RPMI7951 (cell line): ENCODE measurements around the gene ARHGEF12. TPM values are rescaled to one million over a fixed set of nuclear protein-coding genes. Genes with fewer than 3 reads are reported as not detected.
"Not testable (repeated sequence)": the region's sequence is repeated elsewhere in the genome, so short reads cannot be mapped to it uniquely, and the experiment has no call there.

Experiments
- DNase-seq: peaks from one replicate; pipeline ENCODE4 v3.0.0-alpha.2; 2012; ENCODE audit warnings: low read depth
- total RNA-seq: library from RNA; depleted of rRNA; stranded (reverse); fragments of >200 nt; shearing (Covaris generic); gene quantifications from 2 replicates; pipeline ENCODE4 v1.2.3, GENCODE V29; 2014

Gene ARHGEF12
- total RNA-seq, 1 experiment from 2014 or later = 46.4 TPM

GRCh38 chr11:120492486-120492885 is 156.3 kb downstream of the ARHGEF12 start:
- DNase-seq = no peak

DNA sequence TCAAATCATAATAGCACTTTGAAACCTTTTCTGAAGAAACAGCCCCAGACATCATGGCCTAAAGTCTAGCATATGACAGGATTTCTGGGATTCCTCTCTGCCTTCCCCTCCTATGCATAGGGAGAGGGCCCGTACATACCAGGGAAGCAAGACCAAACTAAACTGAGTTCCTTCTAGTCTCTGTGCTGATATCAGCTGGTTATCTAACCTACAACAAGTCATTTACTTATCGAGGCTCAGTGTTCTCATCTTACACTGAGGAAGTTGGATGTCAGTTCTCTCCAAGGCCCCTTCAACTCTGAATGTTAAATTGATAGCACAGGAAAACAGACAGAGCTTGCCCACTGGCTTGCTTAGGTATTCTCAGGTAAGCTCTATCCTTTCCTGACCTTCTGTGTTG is 158.4 kb downstream of the ARHGEF12 start:
- no peak for DNase-seq

- DNase-seq = no peak
Measured at GRCh38 chr11:120499088-120499487, 162.9 kb downstream of the ARHGEF12 start.

GRCh38 chr11:120499859-120500258 is 163.6 kb downstream of the ARHGEF12 start:
- DNase-seq = no peak

DNA sequence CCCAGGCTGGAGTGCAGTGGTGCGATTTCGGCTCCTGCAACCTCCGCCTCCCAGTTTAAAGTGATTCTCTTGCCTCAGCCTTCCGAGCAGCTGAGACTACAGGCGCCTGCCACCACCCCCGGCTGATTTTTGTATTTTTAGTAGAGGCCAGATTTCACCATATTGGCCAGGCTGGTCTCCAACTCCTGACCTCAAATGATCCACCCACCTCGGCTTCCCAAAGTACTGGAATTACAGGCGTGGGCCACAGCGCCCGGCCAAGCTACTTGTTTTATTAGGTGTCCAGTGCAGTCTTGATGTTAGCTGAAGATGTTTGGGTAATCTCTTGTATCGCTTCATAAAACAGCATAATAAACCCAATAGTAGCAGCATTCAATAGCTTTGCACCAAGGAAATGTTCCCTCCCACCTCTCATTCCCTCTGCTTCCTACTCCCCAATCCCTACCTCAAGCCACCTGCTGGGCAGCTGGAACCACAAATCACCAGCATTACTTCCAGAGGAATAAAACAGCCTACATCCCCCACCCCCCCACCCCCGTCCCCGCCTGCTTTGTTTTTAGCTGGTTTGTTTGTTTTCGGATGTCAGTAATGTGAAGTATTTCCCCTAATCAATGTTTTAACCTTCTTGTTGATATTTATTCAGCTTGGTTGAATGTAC is 164.3 kb downstream of the ARHGEF12 start:
- no peak for DNase-seq

DNA sequence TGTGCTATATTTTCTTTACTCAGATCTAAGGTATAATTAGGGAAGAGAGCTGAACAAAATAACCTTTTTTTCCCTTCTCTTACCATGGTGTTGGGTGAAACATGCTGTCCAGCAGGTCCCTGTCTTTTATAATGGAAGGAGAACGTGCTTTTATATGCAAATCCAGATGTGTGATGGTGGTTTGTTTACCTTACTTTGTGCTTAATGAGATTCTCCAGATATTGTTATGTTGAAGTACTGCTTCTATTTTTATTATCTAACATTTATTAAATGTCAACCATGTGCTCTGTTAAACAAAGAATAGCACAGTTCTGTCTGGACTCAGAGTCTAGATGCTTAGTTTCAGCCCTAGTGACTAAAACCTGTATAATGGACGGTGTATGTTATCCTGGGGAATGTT is 165.2 kb downstream of the ARHGEF12 start:
- DNase-seq = no peak

GRCh38 chr11:120501976-120502755 is 166.0 kb downstream of the ARHGEF12 start:
- DNase-seq = peak; percentile 25

GRCh38 chr11:120503529-120503928 is 167.3 kb downstream of the ARHGEF12 start:
- DNase-seq = not testable (repeated sequence)

- no peak for DNase-seq
Measured at GRCh38 chr11:120505801-120506425, 169.7 kb downstream of the ARHGEF12 start.

DNA sequence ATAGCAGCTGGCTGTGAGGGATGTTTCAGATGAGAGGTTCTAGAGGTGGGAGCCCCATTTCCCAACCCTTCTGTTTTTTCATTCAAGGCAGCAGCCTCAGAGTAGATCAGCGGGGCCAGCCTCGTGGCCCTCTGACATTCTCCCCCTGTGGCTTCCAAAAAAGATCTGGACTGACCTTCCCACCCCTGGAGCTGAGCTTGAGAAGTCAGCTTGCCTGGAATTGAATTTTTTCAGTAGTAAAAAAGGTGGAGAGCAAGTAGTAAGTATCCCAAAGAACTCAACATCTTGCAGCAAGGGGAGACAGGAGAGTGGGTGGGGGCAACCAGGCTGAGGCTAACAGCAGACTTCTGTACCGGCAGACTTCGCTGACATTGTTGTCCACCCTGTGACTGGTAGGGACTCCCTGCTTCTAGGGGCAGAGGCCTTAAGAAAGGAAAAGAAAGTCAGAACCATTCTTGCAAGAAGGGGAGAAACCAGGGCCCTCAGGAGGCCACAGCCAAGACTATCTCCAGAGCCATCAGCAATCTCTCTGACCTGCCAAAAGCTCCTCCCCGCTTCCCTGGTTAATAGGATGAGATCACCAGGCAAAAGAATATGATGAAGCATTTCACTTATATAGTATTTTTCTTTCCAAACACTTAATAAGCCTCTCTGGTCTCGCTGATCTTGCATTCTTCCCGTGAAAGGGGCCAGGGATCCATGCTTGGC is 173.3 kb downstream of the ARHGEF12 start:
- DNase-seq = no peak

DNA sequence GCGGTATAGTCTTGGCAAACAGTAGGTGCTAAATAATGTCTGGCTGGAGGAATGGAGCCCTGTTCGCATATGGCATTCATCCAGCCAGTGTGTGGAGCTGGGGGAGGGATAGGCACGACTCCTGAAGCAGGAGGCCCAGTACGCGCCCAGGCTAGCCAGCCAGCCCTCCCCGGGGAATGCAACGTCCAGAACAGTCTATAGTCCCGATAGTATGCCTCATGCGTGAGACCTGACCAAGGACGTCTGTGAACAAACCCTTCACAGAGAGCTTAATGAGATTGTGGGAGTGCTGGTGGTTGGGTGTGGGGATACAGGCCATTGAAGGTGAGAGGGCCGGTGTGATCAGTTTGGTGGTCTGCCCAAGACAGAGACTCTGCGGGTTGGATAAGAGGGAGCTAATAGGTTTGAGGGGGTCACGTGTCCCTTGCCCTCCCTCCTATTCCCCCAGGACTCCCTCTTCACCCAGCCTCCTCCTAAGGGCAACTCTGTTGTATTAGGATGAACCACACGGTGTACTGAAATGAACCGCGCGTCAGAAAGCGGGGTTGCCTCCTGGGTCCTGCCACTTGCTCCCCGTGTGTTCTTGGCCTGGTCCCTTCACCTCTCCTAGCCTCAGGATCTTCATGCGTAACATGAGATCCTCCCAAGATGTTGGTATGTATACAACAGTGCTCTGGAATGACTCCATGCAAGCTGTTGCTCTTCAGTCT is 174.3 kb downstream of the ARHGEF12 start:
- no peak for DNase-seq

DNA sequence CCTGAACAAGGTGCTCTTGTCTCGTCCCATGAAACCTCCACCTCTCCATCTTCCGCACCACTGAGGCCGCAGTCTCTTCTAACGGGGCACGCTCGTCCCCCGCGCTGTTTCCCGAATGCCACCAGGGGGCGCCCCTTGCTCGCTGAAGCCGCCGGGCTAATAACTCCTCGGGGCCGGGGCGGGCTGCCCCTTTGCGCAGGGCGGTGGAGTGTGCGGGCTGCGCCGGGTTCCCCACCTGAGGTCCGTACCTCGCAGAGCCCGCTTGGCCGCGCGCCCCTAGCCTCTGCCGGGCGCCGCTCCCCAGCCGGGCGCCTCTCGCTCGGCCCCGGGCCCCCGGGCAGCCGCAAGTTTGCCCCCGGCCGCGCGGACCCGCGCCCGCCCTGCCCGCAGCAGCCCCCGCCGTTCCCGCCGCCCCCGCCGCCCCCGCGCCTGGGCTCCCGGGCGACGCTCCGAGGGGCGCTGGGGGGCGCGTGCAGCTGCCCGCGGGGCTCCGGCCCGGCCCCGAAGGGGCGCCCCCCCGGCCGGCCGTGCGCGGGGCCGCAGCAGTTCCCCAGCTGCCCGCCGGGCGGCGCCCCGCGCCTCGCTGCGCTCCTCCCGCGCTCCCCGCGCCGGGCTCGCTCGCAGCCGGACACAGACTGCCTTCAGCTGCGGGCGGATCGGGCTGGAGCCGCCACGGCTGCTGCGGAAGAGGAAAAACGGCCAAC is 175.1 kb downstream of the ARHGEF12 start, which contains the start of gene GRIK4:
GRIK4 (plus strand) TSS at position 633 of the 704 bp plus-strand sequence. CDS start 148,571 bp downstream, outside the sequence.
- DNase-seq = peak; percentile 51

DNA sequence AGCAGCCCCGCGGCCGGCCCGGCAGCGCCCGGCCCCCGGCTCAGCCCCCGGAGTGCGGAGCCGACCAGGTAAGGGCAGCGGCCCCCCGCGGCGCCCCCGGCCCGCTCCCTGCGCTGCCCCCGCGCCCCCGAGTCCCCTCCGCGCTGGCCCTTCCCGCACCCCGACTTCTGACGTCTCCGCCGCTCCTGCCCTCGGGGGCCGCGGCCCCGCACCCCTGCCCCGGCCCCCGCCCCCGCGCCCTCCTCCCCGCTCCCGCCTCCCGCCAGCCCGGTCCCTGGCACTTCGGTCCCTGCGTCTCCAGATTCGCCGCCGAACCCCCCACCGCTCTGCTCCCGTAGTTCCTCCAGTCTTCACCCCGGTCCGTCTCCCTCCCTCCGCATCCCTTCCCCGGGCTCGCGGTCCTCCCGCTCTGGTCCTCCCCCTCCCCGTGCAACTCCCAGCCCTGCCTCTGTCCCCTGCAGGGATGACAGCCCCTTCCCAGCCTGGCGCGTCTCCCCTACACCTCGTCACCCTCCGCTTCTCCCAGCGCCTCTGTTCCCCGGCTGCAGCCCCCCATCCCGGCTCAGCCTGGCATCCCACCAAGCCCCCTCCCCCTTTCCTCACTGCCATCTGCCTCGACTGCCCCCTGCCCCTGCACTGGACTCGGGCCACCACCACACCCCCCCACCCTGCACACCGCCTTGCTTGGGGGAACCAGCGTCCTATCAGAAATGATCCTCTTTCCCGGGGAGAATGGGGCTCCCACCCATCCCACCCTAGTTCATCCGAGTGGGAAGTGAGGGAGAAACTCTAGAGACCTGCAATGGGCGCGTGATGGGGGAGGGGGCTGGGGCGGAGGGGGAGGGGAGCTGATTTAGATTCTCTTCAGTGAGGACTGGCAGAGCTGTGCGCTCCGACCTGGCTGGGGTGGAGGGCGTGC is 175.9 kb downstream of the ARHGEF12 start:
- no peak for DNase-seq

GRCh38 chr11:120512739-120513435 is 176.7 kb downstream of the ARHGEF12 start:
- DNase-seq = no peak

- DNase-seq = no peak
Measured at GRCh38 chr11:120513436-120514315, 177.5 kb downstream of the ARHGEF12 start.

- no peak for DNase-seq
Measured at GRCh38 chr11:120514541-120515121, 178.4 kb downstream of the ARHGEF12 start.

GRCh38 chr11:120515186-120515723 is 179.0 kb downstream of the ARHGEF12 start:
- DNase-seq = no peak
